Calu3 (cell line): ENCODE results near the gene SRCIN1. TPM values are rescaled to one million over a fixed set of nuclear protein-coding genes. Genes with fewer than 3 reads are reported as not detected.

Source experiments
- BruUV-seq: library from RNA; stranded (reverse); fragments of 400-500 nt; replicated peaks from 2 replicates; lab custom pipeline; 2021; lab: Mats Ljungman, UMichigan
- CTCF ChIA-PET: fragments of 300-600 bp; sonication (Branson Sonifier 250); formaldehyde crosslinking; loops from one replicate; lab custom pipeline; 2022; ENCODE audit warnings: antibody characterized with exemption; lab: Charles Lee
- DNase-seq: peaks from one replicate; pipeline ENCODE4 v3.0.0; 2022
- H3K27ac Mint-ChIP-seq: one replicate; pipeline ENCODE4 v1.8.0; 2022; ENCODE audit warnings: mixed read lengths; ENCODE audit not compliant: unreplicated experiment
- H3K27me3 Mint-ChIP-seq: one replicate; pipeline ENCODE4 v1.8.0; 2022; ENCODE audit warnings: mixed read lengths; ENCODE audit not compliant: unreplicated experiment
- H3K36me3 Mint-ChIP-seq: one replicate; pipeline ENCODE4 v1.8.0; 2022; ENCODE audit warnings: mild to moderate bottlenecking, moderate library complexity, mixed read lengths; ENCODE audit not compliant: insufficient read depth, unreplicated experiment
- H3K4me1 Mint-ChIP-seq: one replicate; pipeline ENCODE4 v1.8.0; 2022; ENCODE audit warnings: mild to moderate bottlenecking, low read depth, mixed read lengths; ENCODE audit not compliant: unreplicated experiment
- H3K4me3 Mint-ChIP-seq: one replicate; pipeline ENCODE4 v1.8.0; 2022; ENCODE audit warnings: mild to moderate bottlenecking, low read depth, moderate library complexity, mixed read lengths; ENCODE audit not compliant: unreplicated experiment
- H3K9me3 Mint-ChIP-seq: one replicate; pipeline ENCODE4 v1.8.0; 2022; ENCODE audit warnings: low read depth, mixed read lengths; ENCODE audit not compliant: unreplicated experiment
- CTCF ChIP-seq: fragments of 200-600 bp; IDR thresholded peaks from one replicate; pipeline ENCODE4 v1.8.0; 2022; ENCODE audit warnings: antibody characterized with exemption; ENCODE audit not compliant: unreplicated experiment
- intact Hi-C: fragments of 100-400 bp; cut with micrococcal nuclease; formaldehyde crosslinking; loops from one replicate; pipeline ENCODE4 v1.10.0; 2022; ENCODE audit not compliant: unreplicated experiment
- total RNA-seq: library from RNA; stranded (reverse); gene quantifications from 2 replicates; pipeline ENCODE4 v1.2.3, GENCODE V29; 2022

The SRCIN1 gene
- total RNA-seq, 1 experiment from 2014 or later: 46.7 TPM

- H3K4me1 Mint-ChIP-seq: peaks cover 18% of the 10 kb centered on the region
- H3K4me3 Mint-ChIP-seq: no peak overlapping the region
- no peaks in the 10 kb centered on the region for H3K36me3 Mint-ChIP-seq
- peak; percentile 65 for DNase-seq
- intact Hi-C loops: no loop called here
- H3K27ac Mint-ChIP-seq: no peak overlapping the region
- peaks cover 59% of the 10 kb centered on the region for H3K27me3 Mint-ChIP-seq
- no peaks in the 10 kb centered on the region for H3K9me3 Mint-ChIP-seq
- CTCF ChIA-PET: interaction anchor here (0.6 to 2.4 kb wide), 13 partner anchors 10 to 1006 kb away, joined by 3 to 18 read pairs (median 3); no protein-coding TSS in a partner anchor
- no TSS peak for BruUV-seq
- no peak for TF ChIP-seq CTCF
These were observed 8.4 kb upstream of the SRCIN1 start for GRCh38 chr17:38613981-38614779.

- Mint-ChIP-seq H3K27ac (no peak overlapping the region), H3K27me3 (peaks cover 59% of the 10 kb centered on the region), H3K4me3 (no peak overlapping the region), H3K4me1 (peaks cover 20% of the 10 kb centered on the region), H3K9me3 (no peaks in the 10 kb centered on the region), H3K36me3 (no peaks in the 10 kb centered on the region)
- no peak for TF ChIP-seq CTCF
- BruUV-seq: no TSS peak
- CTCF ChIA-PET: interaction anchor here (0.5 to 2.4 kb wide), 13 partner anchors 11 to 56 kb away, joined by 3 to 18 read pairs (median 3); no protein-coding TSS in a partner anchor
- intact Hi-C loops: no loop called here
- no peak for DNase-seq
These were observed 7.8 kb upstream of the SRCIN1 start for GRCh38 chr17:38613525-38613980.

GRCh38 chr17:38611872-38612376, 6.2 kb upstream of the SRCIN1 start:
- no peak overlapping the region for H3K4me3 Mint-ChIP-seq
- no peak for TF ChIP-seq CTCF
- DNase-seq: no peak
- no peaks in the 10 kb centered on the region for H3K9me3 Mint-ChIP-seq
- CTCF ChIA-PET: interaction anchor here (1.3 kb wide), 1 partner anchor 30 kb away, joined by 3 read pairs; no protein-coding TSS in a partner anchor
- peaks cover 8% of the 10 kb centered on the region for H3K36me3 Mint-ChIP-seq
- no TSS peak for BruUV-seq
- H3K27me3 Mint-ChIP-seq: peaks cover 60% of the 10 kb centered on the region
- intact Hi-C loops: no loop called here
- H3K4me1 Mint-ChIP-seq: peaks cover 36% of the 10 kb centered on the region
- no peak overlapping the region for H3K27ac Mint-ChIP-seq

GRCh38 chr17:38611070-38611786, 5.5 kb upstream of the SRCIN1 start:
- H3K27ac Mint-ChIP-seq: no peak overlapping the region
- H3K9me3 Mint-ChIP-seq: no peaks in the 10 kb centered on the region
- peaks cover 41% of the 10 kb centered on the region for H3K4me1 Mint-ChIP-seq
- no peak for DNase-seq
- CTCF ChIA-PET: interaction anchor here (0.6 to 1.8 kb wide), 2 partner anchors 29 to 53 kb away, joined by 4 to 5 read pairs; no protein-coding TSS in a partner anchor
- H3K36me3 Mint-ChIP-seq: peaks cover 15% of the 10 kb centered on the region
- intact Hi-C loops: no loop called here
- BruUV-seq: no TSS peak
- no peak for TF ChIP-seq CTCF
- H3K4me3 Mint-ChIP-seq: no peak overlapping the region
- peaks cover 60% of the 10 kb centered on the region for H3K27me3 Mint-ChIP-seq
